Testis (tissue), 3 donors: ENCODE measurements around the gene VWA3B. TPM values are rescaled to one million over a fixed set of nuclear protein-coding genes. Genes with fewer than 3 reads are reported as not detected.

Experiments
- DNase-seq: peaks from one replicate; pipeline ENCODE4 v3.0.0-alpha.2; 2019
- H3K27ac ChIP-seq, 2 donors: fragments of 200-600 bp; sonication (generic); one replicate each; pipeline ENCODE4 v1.5.1; 2019
- H3K27me3 ChIP-seq: fragments of 200-600 bp; sonication (generic); one replicate; pipeline ENCODE4 v1.5.1; 2019
- H3K36me3 ChIP-seq: fragments of 200-600 bp; sonication (generic); one replicate; pipeline ENCODE4 v1.5.1; 2017; ENCODE audit warnings: low read depth; ENCODE audit errors: missing control alignments
- H3K4me1 ChIP-seq: fragments of 200-600 bp; sonication (generic); one replicate; pipeline ENCODE4 v1.5.1; 2019
- H3K4me3 ChIP-seq, 2 donors: fragments of 200-600 bp; sonication (generic); one replicate each; pipeline ENCODE4 v1.5.1; 2017 to 2019
- H3K9me3 ChIP-seq: fragments of 200-600 bp; sonication (generic); one replicate; pipeline ENCODE4 v1.5.1; 2017
- CTCF ChIP-seq, 3 experiments: fragments of 450-650 bp in 2 of 3; fragments of 200-600 bp in 1 of 3; sonication (generic) in 1 of 3; IDR thresholded peaks; one replicate each; pipeline ENCODE4 v1.5.1; 2016 to 2019; ENCODE audit warnings: antibody characterized with exemption in 3 of 3, mild to moderate bottlenecking in 2 of 3, moderate library complexity in 1 of 3
- POLR2A ChIP-seq: fragments of 450-650 bp; IDR thresholded peaks from one replicate; pipeline ENCODE4 v1.6.1; 2017; ENCODE audit warnings: antibody characterized with exemption, mild to moderate bottlenecking, moderate library complexity
- WGBS, 2 donors: methylation state at CpG; one replicate each; pipeline ENCODE4 v1.1.5; 2018; 5-methylcytosine and 5-hydroxymethylcytosine counted together
- intact Hi-C: fragments of 100-400 bp; cut with DNase I; formaldehyde crosslinking; loops from one replicate; pipeline ENCODE4 v1.15.1; 2023; ENCODE audit warnings: low total_unique reads
- polyA plus RNA-seq: library from polyadenylated mRNA; stranded (reverse); fragments of 350-450 nt; fragmentation: Illumina TruSeq; extraction: RNeasy Lipid Tissue Mini Kit (QIAGEN cat#74804); gene quantifications from one replicate; pipeline ENCODE4 v1.2.3, GENCODE V29; 2014; ENCODE audit warnings: low read depth, low replicate concordance; ENCODE audit not compliant: insufficient read depth
- total RNA-seq, 2 donors: library from RNA; depleted of rRNA; stranded (reverse); fragments of >200 nt; gene quantifications; one replicate each; pipeline ENCODE4 v1.2.3, GENCODE V29; 2016

VWA3B gene
- total and polyA plus RNA-seq, 3 donors from 2014 or later = 27.0 to 118 (median 81.6) TPM

DNA sequence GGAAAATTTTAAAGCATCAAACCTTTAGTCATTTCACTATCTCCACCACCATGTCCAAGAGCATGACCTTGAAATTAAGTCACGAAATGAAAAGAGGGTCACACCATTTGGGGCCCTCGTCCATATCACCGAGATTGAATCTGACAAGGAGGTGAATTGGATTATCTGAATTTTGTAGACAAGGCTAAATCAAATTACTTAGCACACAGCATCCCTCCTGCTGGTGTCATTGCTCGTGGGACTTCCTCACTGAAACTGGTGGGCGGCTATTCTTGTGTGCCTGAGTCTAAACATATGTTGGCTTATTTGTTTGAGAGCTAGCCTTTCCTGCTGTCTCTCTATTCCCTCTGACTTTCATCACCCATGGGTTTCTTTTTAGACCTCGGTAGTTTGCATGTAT lies 194.6 kb downstream of the VWA3B start:
- H3K4me1 ChIP-seq = no peaks in the 10 kb centered on the region
- H3K9me3 ChIP-seq = no peaks in the 10 kb centered on the region
- no peak for DNase-seq
- H3K36me3 ChIP-seq = no peaks in the 10 kb centered on the region
- no peaks in the 10 kb centered on the region for H3K27me3 ChIP-seq
- intact Hi-C loops = no loop called here
- no peak for TF ChIP-seq CTCF (IDR thresholded peaks at IDR 0.05)
- no peak for TF ChIP-seq POLR2A
- H3K27ac ChIP-seq = no peak overlapping the region
- H3K4me3 ChIP-seq = no peak overlapping the region
- 69 to 79% methylated on average over 6 of the region's 6 CpGs for WGBS, 2 donors

- H3K27ac ChIP-seq = no peak overlapping the region
- H3K4me3 ChIP-seq = no peak overlapping the region
- no peaks in the 10 kb centered on the region for H3K27me3 ChIP-seq
- 79 to 100% methylated on average over 1 of the region's 1 CpG for WGBS, 2 donors
- no peaks in the 10 kb centered on the region for H3K4me1 ChIP-seq
- no peak for DNase-seq
- no peaks in the 10 kb centered on the region for H3K9me3 ChIP-seq
- H3K36me3 ChIP-seq = no peaks in the 10 kb centered on the region
- intact Hi-C loops = no loop called here
- no peak for TF ChIP-seq POLR2A
- no peak for TF ChIP-seq CTCF (IDR thresholded peaks at IDR 0.05)
Observed at GRCh38 chr2:98282109-98282508, 195.1 kb downstream of the VWA3B start.

DNA sequence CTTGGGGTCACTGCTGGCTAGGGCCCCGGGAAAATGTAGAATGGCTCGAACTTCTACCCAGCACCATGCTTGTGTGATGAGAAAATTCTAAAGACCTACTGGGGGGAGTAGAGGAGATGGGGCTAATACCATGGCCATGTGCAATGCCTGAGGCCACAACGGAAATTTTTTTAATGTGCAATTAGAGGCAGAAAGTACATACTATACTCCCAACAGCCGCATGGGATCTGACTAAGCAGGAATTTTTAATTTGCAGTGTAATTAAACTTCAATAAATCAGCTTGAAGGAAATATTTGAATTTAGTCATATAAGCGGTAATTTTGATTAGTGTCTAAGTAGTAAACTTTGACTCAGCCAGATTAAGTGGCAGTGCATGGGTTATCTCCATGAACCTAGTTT lies 206.1 kb downstream of the VWA3B start:
- TF ChIP-seq CTCF (IDR thresholded peaks at IDR 0.05) (no peak), POLR2A (no peak)
- H3K27me3 ChIP-seq = no peaks in the 10 kb centered on the region
- H3K27ac ChIP-seq = no peak overlapping the region
- 72 to 79% methylated on average over 5 of the region's 5 CpGs for WGBS, 2 donors
- no peaks in the 10 kb centered on the region for H3K4me1 ChIP-seq
- H3K9me3 ChIP-seq = no peaks in the 10 kb centered on the region
- H3K4me3 ChIP-seq = no peak overlapping the region
- intact Hi-C loops = no loop called here
- no peak for DNase-seq
- H3K36me3 ChIP-seq = no peaks in the 10 kb centered on the region

DNA sequence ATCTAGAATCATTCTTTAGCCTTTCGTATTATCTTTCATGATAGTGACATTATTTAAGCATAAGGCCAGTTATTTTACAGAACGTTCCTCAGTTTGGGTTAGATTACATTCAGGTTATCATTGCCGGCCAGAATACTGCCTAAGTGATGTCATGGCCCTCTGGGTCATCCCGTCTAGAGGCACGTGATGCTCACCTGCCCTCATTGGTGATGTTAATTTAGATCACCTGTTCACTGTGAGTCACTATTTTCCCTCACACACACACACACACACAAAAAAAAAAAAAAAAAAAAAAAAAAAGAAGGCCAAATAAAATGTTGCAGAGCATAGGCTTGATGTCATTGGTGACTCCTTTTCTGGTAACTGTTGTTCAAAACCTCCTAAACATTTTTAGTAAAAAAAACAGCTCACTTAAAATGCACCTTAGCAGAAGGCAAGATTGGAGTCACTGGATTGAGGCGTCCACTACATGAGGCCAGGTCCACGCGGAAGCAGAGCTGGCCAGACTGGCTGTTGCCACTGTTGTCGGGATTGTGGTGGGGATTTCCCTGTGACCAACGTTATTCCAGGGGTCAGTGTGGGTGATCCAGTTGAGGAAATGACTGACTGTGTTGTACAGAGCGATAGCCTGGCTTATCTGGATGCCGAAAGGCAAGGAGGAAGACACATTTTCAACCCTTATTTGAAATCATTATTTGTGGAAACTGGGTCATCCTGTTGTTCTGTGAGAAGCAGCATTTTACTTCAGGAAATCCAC lies 207.1 kb downstream of the VWA3B start:
- no peak for DNase-seq
- Histone ChIP-seq H3K4me3 (no peak overlapping the region), H3K27me3 (no peaks in the 10 kb centered on the region), H3K9me3 (no peaks in the 10 kb centered on the region), H3K4me1 (no peaks in the 10 kb centered on the region), H3K27ac (no peak overlapping the region), H3K36me3 (no peaks in the 10 kb centered on the region)
- intact Hi-C loops = no loop called here
- no peak for TF ChIP-seq CTCF (IDR thresholded peaks at IDR 0.05)
- no peak for TF ChIP-seq POLR2A
- 76 to 81% methylated on average over 12 of the region's 12 CpGs for WGBS, 2 donors

DNA sequence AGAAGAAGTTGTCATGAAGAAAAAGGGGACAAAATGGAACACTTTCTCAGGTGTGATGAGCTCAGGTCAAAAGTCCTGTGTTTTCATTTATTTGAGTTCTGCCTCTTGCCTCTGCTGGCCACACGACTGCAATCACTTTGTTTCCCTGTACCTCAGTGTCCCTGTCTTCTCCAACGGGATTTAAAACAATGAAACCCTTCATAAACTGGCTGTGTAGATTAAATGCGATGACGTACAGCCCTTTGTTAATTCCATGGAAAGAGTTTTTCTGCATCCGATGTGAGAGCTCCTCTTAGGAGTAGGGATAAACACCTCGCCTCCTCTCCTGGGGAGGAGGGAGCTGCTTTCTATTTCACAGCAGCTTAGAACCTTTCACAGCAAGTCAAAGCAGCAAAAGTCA lies 207.7 kb downstream of the VWA3B start:
- Histone ChIP-seq H3K27me3 (no peaks in the 10 kb centered on the region), H3K4me3 (no peak overlapping the region), H3K4me1 (no peaks in the 10 kb centered on the region), H3K36me3 (no peaks in the 10 kb centered on the region), H3K27ac (no peak overlapping the region), H3K9me3 (no peaks in the 10 kb centered on the region)
- intact Hi-C loops = no loop called here
- 75 to 82% methylated on average over 6 of the region's 6 CpGs for WGBS, 2 donors
- TF ChIP-seq POLR2A (no peak), CTCF (IDR thresholded peaks at IDR 0.05) (no peak)
- no peak for DNase-seq
